Iris pigment epithelial cell (primary cell): ENCODE measurements around the gene DMD.

Source experiments
- DNase-seq: peaks from one replicate; pipeline ENCODE4 v3.0.0-alpha.2; 2011; ENCODE audit warnings: low read depth

Gene DMD

DNA sequence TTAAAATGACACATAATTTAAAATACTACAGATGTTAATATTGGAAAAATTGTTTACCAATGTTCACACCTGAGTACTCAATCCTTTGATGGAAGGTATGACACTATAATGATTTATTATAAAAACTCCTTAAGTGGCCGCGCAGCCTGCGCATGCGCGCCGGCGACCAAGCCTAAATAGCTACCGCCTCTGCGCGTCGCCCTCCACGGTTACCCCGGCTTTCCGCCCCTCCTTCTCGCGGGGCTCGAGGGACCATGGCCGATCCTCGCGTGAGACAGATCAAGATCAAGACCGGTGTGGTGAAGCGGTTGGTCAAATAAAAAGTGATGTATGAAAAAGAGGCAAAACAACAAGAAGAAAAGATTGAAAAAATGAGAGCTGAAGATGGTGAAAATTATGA lies 170.2 kb downstream of the DMD start:
- DNase-seq, result no peak

DNA sequence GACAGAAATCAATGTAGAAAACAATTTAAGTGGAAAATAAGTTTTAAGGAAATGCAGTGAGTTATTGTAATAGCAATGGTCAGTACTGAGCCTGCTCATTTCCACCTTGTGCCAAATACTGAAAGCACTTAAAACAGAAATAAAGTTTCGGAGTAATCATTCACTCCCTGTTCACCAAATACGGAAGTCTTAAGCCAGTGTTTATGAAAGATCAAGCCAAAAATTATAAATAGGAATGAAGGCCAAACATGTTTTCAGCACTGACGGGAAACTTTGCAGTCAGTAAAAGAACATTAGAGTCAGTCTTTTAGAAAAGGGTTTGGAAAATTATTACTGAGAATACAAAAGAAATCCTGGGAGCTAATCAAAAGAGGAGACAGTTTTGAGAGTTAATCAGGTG lies 178.6 kb downstream of the DMD start:
- DNase-seq, result peak; percentile 8

DNA sequence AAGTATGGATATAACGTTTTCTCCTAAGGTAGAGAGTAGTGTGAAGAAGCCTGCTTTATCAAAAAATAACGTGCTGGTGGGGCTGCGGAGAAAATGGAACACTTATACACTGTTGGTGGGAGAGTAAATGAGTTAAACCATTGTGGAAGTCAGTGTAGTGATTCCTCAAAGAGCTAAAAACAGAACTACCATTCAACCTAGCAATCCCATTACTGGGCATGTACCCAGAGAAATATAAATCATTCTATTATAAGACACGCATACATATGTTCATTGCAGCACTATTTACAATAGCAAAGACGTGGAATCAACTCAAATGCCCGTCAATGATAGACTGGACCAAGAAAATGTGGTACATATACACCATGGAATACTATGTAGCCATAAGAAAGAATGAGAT lies 196.4 kb downstream of the DMD start:
- no peak for DNase-seq

DNA sequence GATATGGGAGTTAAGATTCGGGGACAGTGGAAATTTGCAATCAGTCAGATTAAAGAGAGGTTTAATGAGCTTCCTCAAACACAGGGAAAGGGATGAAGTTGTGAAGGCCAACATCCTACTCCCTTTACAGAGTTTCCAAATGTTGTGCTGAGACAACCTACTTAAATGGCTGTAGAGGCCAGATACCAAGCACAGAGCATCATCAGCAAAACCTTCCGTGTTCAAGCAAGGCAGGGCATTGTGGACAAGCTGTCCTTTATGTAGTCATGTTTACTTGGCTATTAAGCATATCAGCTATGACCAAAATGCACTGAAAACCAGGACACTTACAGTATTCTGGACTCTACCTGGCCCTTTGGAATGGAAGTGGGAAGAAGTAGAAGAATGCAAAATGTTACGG lies 197.3 kb downstream of the DMD start:
- DNase-seq, result no peak

DNA sequence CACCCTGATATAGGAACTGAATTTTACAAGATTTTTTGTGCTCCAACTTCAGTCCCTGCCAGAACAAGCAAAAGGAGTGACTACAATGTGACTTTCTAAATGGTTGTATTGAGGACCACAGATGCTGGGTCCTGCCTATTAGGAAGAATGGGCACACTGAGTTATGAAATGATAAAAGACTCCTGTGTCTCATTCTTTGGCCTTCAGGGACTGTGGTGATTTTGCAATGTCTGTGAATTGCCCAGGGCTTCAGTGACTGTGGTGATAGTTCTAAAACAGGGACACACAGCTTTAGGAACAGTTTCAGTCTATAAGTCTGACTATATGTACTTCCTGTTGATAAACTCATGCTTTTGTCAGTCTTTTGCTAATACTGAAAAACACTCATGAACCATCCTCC lies 210.2 kb downstream of the DMD start:
- DNase-seq, result no peak

DNA sequence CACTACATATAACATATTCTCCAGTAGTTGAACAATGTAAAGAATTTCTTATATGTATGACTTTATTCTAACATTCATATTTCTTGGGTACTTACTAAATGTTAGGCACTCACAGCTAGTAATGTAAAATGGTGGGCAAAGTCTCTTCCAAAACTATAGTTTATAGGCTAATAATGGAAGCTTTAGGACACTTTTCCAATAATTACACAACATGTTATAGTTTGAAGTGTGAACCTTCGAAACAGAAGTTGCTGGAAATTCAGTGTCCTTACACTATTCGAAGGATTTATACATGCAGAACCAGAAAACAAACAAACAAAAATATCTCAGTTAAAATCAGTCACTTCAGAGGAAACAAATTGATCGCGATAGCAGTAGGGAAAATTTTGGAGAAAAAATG lies 212.6 kb downstream of the DMD start:
- no peak for DNase-seq

DNA sequence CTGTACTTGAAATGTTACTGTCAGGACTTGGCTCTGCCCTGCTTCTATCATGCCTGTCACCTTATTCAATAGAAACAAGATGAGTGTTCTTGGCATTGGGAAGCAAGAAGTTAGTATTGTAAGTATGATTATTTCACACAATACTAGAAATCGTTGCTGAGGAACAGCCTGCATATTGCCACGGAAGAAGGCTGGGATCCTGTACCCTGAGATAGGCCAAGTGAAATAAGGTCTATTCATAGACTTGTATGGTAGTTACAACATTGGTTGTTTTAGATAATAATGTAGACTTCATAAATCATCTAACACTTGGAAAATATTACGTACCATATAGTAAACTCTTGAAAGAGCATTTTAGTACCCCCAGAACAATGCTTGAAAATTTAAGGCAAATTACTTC lies 215.9 kb downstream of the DMD start:
- DNase-seq, result no peak

DNA sequence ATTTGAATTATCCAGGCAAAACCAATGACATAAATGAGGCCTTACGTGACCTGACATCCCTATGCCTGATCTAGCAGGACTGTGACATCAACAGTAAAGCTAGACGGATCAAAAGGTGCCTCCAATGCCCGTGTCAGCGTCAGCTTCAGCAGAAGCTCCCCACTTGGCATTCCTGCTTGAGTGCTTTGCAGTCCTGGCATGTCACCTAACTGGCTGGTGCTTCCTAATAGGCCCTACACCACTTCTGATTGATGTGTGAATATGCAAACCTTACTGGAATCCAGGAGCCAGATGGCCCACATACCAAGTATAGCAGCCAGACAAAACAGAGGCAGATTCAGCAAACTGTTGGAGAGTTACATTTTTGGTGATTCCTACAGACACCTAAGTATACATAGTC lies 224.2 kb downstream of the DMD start:
- no peak for DNase-seq

DNA sequence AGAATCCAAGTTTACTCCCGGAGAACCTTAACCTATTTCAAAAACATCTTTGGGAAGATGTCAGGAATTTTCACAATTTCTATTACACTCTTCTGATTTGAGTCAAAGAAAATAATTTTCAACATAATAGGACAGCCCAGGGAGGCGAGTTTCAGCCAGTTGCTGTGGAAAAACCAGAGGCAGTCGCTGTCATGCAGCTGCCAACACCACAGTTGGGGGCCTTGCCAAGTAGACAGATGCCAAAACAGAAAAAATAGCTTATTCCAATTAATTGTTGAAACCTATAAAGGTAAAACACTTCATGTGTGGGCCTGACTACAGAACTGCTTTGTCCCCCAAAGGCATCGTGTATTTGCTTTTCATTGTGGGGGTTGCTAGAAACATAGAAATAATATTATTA lies 225.8 kb downstream of the DMD start:
- no peak for DNase-seq

DNA sequence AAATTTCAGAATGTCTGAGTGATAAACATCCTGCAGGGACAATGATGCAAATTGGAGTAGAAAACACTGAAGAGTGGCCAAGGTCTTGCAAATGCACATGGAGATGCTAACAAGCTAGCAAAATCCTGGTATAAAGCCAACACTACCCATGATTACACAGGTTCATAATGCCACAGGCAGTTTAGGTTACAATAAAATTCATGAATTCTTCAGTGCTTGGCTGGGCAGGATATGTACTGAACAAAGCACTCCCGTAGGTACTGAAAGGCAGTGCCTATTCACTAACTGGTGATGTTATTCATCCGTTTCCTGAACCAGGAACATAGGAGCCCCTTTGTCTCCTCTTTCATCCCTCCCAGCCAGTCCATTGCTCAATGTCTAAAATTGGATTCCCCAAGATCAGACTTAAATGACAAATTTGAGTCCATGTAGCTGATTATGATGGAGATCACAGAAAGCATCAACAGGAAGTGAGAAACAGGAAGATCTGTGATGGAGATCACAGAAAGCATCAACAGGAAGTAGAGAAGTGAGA lies 244.5 kb downstream of the DMD start:
- no peak for DNase-seq

DNA sequence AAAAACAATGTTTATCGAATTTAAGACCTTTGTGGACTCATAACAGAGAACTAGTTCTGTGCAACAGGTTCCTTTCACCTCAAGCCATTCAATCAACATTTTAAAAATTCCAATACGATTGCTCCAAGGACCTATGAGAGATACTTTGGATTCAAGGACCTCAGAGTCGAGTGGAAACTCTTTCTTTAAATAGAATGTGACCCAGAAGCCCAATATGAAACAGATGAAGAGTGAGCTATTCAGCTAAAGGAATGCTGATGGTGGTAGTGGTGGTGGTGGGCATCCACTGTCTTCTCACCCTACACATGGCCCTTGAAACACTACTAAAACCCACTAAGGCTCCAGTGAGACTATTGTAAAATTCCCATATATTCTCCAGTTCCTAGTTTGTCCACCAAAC lies 257.2 kb downstream of the DMD start:
- no peak for DNase-seq

DNA sequence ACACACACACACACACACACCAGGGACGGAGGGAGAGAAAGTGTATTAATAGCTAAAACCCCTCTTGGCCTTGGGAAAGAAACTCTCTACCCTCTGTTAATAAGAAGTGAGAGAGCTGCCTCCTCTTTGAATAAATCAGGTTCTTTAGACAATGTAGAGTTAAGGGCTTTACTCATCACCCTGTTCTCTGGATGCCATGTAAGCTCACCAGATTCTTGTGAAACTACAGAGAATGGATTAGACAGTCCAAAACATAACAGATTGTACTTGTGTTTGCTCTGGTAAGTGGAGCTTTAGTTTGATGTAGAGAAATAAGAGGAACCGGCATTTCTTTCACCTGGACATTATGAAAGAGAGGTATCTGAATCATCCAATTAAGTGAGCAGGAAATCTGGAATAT lies 263.2 kb downstream of the DMD start:
- DNase-seq, result no peak

DNA sequence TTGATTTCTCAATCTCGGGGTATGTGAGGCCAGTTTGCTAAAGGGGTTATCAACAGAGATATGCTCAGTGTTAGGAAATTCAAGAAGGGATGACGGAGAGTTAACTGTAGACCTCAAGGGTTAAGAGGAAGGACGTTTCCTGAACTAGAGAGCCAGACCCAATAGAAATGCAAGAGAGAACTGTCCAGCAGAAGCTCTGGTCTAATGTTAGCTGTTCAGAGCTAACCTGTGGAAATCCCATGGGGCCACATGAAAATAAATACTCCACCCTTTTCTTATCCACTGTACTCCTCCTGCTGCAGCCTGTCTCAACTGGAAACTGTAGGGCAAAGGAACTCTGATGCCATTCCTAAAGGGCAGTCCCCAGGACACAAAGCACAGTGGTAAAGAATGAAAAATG lies 274.3 kb downstream of the DMD start:
- DNase-seq, result no peak

DNA sequence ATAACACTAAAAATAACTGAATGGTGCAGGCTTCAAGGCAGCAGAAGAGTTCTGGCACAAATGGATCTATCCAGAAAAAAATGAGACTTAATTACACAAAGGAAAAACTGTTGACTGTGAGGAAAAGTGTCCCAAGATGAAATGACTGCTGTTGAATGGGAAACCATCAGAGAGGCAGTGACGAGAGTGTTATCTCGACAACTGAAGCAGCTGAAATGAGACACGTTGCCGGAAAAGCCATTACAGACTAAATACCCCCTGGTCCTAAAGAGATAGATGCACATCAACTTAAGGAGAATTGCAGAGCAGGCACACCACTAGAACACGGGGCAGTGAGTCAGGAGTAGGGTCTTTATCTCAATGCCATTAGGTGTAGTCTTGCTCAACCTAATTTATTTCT lies 277.8 kb downstream of the DMD start:
- DNase-seq, result no peak

DNA sequence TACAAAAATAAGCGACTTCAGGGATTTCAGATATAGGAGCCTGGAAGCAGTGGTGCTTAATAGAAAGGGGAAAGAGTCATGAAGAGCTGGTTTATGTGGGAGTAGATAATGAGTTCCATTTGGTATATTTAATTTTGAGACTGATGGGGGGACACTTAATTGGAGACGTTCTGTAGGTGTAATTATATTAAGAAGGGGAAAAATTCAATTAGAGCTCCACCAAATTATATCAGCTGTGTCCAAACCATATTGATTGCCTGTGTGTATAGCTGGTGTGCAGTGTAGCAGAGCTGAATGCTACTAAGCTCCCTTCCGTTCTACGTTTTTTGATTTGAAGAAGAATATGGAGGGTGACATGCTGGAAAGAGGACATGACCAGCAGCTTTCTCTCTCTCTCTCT lies 282.3 kb downstream of the DMD start:
- DNase-seq, result no peak

DNA sequence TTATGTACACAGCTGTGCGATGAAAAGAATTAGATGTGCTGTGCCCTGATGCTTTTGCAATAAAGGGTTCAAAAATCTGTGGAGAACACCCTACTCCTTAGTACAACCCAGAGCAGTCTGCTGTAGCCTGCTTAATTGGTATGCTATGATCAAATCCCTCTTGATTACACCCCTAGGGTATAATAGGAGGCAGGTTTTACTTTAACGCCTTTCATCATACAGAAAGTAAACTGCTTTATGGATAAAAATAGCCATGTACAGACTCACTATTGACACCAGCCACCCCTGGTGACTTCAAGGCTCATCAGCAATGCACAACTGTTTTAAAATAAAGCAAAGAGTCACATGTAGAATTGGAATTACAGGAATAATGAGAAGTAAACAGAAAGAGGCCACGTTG lies 315.3 kb downstream of the DMD start:
- no peak for DNase-seq

DNA sequence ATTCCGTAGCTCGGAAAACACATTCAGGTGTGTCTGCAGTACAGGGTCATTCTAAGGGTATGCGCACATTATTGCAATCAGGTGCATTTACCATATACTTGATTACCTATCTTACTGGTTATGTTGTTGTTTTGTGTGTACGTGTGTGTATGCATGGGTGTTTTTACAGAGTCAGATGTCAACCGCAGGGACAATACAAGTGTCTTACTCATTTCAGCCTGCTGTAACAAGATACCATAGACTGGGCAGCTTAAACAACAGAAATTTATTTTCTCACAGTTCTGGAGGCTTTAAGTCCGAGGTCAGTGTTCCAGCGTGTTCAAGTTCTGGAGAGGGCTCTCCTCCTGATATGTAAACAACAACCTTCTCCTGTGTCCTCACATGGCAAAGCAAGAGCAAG lies 316.7 kb downstream of the DMD start:
- no peak for DNase-seq

DNA sequence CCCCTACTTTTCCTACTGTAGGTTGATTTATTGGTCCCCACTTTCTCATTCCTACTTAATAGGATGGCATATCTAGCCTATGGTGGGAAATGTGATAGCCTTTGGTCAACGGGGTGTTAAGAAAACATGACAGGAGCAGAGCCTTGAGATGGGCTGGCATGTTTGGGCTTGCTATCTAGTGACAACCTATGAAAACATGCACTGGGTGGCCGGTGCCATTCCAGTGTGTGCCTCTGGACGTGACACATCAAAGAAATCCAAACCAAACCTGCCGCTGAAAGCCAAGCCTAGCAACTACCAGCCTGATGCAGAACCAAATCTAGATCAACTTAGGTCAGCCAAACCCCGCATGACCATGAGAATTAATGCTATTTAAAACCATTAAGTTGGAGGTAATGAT lies 317.6 kb downstream of the DMD start:
- DNase-seq, result no peak

DNA sequence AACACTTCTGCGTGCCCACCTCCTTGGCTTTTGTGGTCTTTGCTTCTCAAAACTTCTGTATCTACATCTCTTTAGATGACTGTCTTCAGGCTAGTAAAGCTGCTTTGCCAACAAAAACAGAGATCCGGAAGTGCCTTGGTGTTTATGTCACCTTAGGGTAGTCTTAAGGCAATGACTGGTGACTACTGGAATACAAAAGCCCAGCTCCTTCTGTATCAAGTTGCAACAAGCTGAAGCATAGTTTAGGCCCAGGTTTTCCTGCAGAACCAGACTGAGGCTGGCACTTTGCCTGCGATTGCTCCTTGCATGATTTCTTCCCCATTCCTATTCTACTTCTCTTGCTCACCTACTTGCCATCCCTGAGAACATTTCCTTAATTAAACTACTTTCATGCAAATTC lies 333.8 kb downstream of the DMD start:
- DNase-seq, result peak; percentile 55

DNA sequence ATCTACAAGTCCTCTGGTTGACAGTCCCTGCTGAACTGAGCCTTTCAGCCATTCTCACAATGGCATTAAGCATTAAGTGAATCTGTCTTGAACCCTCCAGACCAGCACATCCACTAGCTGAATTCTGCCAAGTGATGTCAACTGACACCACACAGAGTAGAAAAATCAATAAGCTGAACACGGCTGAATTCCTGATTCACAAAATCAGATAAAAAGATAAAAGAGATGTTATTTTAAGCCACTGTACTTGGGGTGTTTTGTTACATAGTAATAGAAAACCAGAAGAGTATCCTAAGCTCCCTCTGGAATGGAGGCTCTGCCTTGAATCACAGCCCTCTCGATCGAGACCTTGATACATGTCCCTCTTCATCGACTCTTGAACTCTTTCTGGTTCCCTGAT lies 336.5 kb downstream of the DMD start:
- DNase-seq, result no peak

DNA sequence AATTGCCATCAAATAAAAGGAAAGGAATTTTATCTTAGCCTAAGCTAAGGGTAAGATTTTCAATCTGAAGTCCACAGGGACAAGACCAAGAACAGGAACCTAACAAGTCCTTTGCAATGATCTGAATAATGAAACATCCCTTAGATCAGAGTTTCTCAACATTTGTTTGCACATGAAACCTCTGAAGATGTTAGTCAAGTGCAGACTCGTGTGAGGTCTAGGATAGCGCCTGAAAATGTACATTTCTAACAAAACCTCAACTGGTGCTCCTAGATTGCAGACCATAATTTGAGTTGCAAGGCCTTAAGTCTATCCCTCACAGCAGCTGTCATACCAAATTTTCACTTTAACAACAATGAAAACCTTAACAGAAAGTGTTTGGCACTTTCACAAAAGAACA lies 337.6 kb downstream of the DMD start:
- DNase-seq, result no peak

DNA sequence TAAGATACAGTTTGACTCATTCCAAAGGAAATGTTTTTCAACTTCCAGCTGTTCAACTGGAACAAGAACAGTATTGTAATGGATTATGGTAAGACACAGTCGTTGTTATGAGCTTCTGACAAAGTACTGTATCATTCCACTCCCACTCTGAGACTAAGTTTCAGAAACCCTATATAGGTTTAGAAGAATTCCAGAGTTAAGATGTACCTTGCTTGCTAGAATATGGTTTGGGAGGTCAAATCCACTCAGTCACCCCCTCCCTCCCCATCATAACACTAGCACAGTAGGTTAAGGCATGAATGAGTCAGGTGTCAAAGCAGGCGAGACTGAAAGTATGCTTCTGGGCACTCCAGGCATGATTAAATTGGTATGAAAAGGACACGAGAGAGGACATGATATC lies 339.7 kb downstream of the DMD start:
- peak; percentile 31 for DNase-seq

DNA sequence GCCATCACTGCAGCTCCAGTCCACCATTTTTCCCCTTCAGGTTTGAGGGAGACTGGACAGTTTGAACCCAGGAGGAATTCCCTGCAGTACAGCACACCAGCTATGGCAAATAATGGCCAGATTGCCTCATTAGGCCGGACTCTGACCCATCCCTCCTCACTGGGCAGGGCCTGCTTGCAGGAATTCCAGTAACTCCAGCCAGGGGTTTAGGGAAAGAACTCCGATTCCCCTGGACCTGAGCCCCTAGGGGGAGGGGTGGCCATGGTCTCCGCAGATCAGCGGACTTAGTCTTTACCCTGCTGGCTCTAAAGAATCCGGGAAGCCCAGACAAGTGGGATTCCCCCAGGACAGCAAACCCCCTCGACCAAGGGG lies 342.8 kb downstream of the DMD start:
- no peak for DNase-seq

DNA sequence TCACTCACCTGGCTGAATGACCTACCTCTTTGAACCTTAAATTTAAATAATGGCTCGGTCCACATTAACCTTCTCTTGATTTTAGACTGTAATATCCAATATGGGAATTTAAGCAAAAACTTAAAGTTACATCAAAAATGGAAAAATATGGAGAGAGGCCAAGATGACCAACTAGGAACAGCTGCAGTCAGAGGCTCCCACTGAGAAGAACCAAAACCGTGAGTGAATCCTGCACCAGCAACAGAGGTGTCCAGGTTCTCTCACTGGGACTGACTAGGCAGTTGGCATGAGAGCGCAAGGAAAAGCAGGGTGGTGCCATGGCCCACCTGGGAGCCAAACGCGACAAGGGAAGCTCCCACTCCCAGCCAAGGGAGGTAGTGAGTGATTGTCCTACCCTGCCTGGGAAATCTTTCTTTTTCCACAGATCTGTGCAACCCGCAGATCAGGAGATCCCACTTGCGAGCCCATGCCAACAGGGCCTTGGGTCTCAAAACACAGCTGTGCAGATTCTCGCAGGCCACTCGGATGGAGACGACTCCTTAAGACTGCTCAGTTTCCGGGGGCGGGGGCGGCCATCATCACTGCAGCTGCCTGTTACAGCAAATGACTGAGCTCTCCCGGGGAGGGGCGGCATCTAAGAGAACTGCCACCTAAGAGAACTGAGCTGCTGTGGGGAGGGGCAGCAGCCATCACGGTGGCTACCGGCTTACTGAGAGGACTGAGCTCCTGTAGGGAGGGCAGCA lies 343.4 kb downstream of the DMD start:
- DNase-seq, result no peak

DNA sequence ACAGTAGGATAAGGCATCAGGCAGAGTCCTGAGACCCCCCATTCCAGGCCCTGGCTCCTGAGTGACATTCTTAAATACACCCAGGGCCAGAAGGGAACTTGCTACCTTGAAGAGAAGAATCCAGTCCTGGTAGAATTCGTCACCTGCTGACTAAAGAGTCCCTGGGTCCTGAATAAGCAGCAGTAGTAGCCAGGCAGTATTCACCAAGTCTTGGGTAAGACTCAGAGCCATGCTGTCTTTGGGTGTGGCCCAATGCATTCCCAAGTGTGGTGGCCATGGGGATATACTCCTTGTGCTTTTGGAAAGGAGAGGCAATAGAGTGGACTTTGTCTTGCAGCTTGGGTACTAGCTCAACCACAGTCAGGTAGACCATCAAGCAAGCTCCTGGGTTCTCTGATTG lies 359.1 kb downstream of the DMD start:
- no peak for DNase-seq
